Hematopoietic multipotent progenitor cell treated with erythropoietin and hydrocortisone succinate and interleukin-3 and kit ligand, for 17 days (in vitro differentiated cells): Measurements from ENCODE around the gene KY.
"Not testable (repeated sequence)": the region's sequence is repeated elsewhere in the genome, so short reads cannot be mapped to it uniquely, and the experiment has no call there.

Experiments
- DNase-seq: peaks from one replicate; pipeline ENCODE4 v3.0.0-alpha.2; 2015; ENCODE audit warnings: low spot score

The KY gene

DNA sequence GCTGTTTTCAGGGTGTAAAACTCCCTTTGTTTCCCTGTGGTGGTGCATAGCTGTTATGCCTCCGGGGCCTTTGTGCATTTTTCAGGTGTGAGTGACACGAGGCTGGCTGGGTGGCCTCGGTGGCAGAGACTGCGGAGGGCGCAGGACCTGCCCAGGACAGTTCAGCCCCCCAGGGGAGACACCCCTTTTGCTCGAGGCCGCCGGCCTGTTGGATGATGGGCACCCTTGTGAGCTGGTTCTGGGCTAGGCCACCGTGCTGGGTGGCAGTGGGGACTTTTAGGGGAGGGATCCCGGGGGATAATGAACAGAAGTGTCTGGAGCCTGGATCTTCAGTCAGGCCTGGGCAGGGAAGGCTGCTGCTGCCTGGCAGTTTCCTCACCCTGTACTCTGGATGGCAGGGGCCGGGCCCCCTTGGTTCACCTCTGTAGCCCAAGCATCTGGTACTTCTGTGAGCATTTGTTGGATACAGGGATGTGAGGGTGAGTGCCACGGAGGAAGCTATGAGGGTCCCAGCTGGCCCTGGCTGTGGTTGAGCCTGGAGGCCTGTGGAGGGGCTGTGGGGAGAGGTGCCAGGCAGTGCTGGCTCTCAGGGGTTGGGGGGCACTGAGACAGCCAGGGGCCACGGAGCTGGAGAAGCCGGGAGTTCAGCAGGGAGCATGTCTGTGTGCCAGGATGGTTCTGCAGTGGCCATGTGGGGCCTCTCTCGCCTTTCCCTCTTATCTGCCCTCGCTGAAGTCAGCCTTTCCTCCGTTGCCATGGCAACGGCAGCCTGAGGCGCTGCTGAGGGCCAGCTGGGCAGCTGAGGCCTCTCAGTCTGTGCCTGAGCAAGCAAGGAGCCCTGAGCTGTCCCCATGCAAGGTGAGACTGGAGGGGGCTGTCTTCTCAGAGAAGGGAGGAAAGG lies 49.0 kb downstream of the KY start:
- no peak for DNase-seq

DNA sequence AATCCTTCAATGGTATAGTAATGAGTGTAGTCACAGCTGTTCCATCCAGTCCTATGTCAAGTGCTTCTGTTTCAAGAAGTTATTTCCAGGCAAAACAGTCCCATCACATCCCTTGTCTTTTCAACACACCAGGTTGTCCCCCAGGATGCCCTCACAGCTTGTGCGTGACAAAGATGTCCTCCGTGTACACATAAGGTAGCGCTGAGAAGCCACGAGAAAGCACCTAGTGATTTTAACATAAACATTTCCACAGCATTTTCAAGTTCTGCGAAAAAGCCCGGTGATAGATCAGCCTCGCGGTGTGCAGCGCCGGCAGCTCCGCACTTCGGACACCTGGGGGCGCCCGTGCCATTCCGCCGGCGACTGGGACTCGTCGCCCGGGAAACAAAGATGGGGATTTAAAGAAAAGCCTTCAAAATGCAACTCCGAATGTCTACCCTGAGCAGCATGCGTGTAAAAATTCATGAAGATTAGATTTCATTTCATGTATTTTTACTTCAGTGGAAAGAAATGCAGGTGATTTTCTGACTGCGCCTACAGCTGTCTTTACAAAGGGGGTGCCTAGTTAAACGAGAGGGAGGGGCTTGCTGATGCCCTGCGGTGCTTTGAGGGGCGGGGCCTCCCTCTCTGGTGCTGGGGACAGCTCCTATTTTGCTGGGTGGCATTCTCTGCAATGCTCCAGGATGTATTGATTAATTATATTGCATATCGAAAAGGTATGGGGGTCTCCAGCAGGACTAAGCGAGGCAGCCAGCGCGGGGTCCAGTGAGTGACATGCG lies 49.9 kb downstream of the KY start:
- no peak for DNase-seq

GRCh38 chr3:134600206-134600605 lies 50.6 kb downstream of the KY start:
- DNase-seq: no peak

DNA sequence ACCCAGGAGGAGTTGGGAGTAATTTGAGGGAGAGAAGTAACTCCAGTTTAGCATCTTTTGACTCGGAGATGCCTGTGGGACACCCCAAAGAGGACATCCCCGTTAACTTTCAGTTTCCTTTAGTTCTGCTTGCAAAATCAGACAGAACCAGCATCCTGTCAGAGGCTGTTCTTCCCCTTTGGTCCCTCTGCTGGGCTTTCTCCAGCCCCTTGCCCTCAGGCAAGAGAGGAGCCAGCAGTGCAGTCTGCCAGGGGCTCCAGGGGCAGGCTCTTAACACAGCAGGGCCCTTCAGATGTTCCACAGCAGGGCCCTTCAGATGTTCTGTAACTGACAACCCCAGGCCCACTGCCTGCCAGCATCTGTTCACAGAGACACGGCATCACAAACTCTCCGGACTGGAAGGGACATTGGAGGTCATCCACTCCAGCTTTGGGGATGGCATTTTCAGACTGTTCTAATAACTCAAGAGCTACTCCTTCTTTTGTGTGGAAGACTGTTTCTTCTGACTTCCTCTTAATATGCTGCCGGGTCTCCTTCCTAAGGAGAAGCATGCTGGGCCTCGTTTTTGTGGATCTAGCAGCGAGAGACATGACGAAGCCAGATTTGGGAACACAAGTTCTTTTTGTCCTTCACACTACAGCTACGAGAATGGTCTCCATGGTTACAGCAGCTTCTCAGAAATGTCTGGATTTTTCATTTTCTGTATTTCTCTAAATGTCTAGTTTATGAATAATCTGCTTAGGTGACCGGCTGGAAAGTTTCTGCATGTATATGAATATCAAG lies 51.9 kb downstream of the KY start:
- DNase-seq: no peak

GRCh38 chr3:134597390-134597970 lies 53.3 kb downstream of the KY start:
- no peak for DNase-seq

DNA sequence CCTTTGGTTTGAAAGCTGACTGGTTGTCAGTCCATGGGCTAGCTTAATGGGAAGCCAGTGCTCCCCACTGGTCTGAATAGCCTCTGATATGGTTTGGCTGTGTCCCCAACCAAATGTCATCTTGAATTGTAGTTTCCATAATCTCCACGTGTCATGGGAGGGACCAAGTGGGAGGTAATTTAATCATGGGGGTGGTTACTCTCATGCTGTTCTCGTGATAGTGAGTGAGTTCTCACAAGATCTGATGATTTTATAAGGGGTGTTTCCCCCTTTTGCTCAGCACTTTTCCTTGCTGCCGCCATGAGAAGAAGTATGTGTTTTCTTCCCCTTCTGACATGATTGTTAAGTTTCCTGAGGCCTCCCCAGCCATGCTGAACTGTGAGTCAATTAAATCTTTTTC lies 55.8 kb downstream of the KY start:
- not testable (repeated sequence) for DNase-seq

DNA sequence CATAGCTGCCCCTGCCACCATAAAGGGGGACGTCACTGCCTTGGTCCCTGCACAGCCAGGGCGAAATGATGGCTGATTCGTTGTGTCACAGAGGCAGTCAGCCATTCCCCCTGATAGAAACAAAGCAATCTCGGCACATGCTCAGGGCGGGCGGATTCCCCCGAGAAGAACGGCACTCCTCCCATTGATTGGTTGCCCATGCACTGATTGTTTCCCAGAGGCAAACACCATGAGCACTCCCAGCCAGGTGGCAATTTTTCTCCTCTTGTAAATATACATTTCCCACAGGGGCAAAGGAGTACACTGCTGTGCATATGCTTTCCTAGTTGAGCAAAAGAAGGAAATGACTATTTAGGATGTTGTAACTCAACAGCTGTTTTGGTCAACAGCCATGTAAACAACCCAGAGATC lies 56.5 kb downstream of the KY start:
- no peak for DNase-seq

DNA sequence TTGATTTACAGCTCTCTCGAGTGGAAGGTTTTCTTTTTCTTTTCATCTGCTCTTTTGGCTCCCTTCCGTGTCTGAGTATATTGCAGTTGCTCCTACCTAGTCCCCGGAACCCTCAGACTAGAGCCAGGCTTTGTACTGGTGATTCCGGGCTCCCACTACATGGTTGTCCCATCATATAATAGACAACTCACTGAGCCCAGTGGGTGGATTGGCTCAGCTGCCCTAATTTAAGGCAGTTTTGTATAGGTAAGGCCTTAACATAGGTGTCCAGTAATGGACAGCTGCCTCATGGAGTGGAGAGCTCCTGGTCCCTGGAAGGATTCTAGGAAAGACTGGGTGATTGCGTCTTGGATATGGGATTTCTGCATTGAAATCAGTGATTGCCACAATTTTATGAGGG lies 58.0 kb downstream of the KY start:
- DNase-seq: no peak

- DNase-seq: no peak
Observed at GRCh38 chr3:134590766-134591165, 60.1 kb downstream of the KY start.

GRCh38 chr3:134579141-134579665 lies 71.6 kb downstream of the KY start:
- no peak for DNase-seq

DNA sequence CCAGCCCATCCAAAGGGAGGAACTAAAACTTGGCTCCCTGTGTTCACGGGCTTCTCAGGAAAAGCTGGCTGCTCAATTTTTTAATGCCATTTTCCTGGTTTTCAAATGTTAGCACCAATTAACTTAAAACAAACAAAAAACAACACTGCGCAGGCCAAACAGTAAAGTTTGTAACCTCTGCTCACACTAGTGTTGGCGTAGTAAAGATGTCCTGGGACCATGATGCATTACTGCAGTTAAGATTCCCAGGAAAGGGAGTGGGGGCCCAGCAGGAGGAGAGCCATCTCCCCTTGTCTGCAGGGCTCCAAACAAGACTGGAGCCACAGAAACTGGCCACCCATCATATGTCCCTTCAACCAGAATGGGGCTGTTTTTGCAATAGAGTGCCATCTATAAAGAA lies 74.0 kb downstream of the KY start:
- DNase-seq: no peak

GRCh38 chr3:134576426-134576825 lies 74.4 kb downstream of the KY start:
- DNase-seq: no peak

DNA sequence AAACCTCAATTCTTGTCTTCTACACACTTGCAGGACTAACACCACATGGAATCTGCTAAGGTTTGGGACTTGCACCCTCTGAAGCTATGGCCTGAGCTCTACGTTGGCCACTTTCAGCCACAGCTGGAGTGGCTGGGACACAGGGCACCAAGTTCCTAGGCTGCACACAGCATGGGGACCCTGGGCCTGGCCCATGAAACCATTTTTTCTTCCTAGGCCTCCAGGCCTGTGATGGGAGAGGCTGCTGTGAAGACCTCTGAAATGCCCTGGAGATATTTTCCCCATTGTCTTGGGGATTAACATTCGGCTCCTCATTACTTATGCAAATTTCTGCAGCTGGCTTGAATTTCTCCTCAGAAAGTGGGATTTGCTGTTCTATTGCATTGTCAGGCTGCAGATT lies 80.9 kb downstream of the KY start:
- DNase-seq: not testable (repeated sequence)

DNA sequence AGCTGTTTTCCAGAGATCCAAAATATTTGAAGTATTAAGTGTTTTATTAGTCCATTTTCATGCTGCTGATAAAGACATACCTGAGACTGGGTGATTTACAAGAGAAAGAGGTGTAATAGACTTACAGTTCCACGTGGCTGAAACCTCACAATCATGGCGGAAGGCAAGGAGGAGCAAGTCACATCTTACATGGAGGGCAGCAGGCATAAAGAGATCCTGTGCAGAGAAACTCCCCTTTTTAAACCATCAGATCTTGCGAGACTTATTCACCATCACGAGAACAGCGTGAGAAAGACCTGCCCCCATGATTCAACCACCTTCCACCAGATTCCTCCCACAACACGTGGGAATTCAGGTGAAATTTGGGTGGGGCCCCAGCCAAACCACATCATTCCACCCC lies 82.0 kb downstream of the KY start:
- no peak for DNase-seq

GRCh38 chr3:134567605-134568004 lies 83.2 kb downstream of the KY start:
- DNase-seq: no peak

GRCh38 chr3:134564991-134565390 lies 85.8 kb downstream of the KY start:
- DNase-seq: no peak

GRCh38 chr3:134563601-134564000 lies 87.2 kb downstream of the KY start:
- no peak for DNase-seq

DNA sequence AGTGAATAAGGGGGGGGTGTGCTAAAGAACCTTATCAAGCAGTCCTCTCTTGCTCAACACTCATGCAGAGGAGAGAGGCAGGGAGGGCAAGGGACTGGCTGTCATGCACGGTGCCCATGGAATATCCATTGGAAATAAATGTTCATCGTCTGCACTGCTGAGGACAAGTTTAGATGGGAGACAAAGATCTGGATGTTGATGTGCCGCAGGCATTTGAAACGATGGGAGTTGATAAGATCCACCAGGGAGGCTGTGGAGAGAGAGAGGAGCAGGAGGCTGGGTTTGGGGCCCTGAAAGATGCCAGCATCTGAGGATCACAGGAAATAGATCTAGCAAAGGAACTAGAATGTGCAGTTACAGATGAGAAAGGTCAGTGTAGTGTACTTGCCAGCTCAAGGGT lies 88.8 kb downstream of the KY start:
- no peak for DNase-seq

DNA sequence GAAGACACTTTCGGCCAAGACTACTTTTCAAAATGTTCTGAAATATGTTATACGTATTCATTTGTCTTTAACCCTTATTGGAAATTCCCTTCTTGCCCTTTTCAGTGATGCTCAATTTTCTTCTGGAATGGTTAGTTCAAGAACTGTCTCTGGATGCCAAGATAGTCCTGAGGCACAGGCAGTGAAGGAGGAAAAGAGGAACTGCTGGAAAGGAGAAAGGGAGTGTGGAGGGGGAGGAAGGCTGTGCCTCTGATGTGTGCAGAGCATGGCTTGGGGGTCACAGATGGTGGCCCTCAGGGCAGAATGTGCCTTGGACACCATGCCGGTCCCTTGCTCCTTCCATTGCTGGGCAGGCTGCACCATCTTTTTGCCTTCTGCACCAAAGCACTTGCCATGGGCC lies 91.2 kb downstream of the KY start:
- no peak for DNase-seq
